Measurements from ENCODE around the gene HHIPL1. TPM values are rescaled to one million over a fixed set of nuclear protein-coding genes. Genes with fewer than 3 reads are reported as not detected.

The HHIPL1 gene
- total and polyA plus RNA-seq, 2 of the 8 experiments (the other 6 are each of a cell fraction or from before 2014, with no cell fraction given) = 1.5 to 2.6 TPM

- no peak for TF ChIP-seq YY1 (IDR thresholded peaks at IDR 0.05; ENCODE audit: low read depth, low read length)
- TF ChIP-seq GTF2F1 (IDR thresholded peaks at IDR 0.05; ENCODE audit: borderline replicate concordance, low read depth, low read length) = no peak
- no peak for TF ChIP-seq KDM4A (IDR thresholded peaks at IDR 0.05; ENCODE audit: low read depth, low read length, severe bottlenecking)
These were observed 57.2 kb downstream of the HHIPL1 start (continued) for GRCh38 chr14:99702115-99702514.

Data from H1 (cell line).